Large intestine (tissue), 3 donors: Measurements from ENCODE around the gene GDF11. TPM values are rescaled to one million over a fixed set of nuclear protein-coding genes. Genes with fewer than 3 reads are reported as not detected.
A peak's percentile ranks its signal among the peaks of the same experiment; 100 is the strongest.

ENCODE experiments used
- DNase-seq, 2 donors: peaks; one replicate each; pipeline versions ENCODE4 v3.0.0 to v3.0.0-alpha.2; 2013
- H3K27ac ChIP-seq: one replicate; pipeline ENCODE4 v1.5.1; 2013; ENCODE audit warnings: low read length
- H3K27me3 ChIP-seq: 2 replicates; pipeline ENCODE4 v1.6.1; 2013; ENCODE audit warnings: low read length; ENCODE audit not compliant: control insufficient read depth, insufficient read depth
- H3K36me3 ChIP-seq: 2 replicates; pipeline ENCODE4 v1.6.1; 2013; ENCODE audit warnings: low read length; ENCODE audit not compliant: control insufficient read depth, insufficient read depth
- H3K4me1 ChIP-seq: one replicate; pipeline ENCODE4 v1.6.1; 2013; ENCODE audit warnings: low read length; ENCODE audit not compliant: control insufficient read depth, insufficient read depth
- H3K4me3 ChIP-seq: one replicate; pipeline ENCODE4 v1.5.1; 2013; ENCODE audit warnings: low read length
- H3K9me3 ChIP-seq: one replicate; pipeline ENCODE4 v1.6.1; 2013; ENCODE audit warnings: mild to moderate bottlenecking, low read depth, low read length, moderate library complexity; ENCODE audit not compliant: control insufficient read depth
- WGBS: methylation state at CpG from one replicate; pipeline ENCODE4 v1.1.5; 2013; ENCODE audit warnings: low lambda C conversion rate; ENCODE audit not compliant: insufficient coverage; 5-methylcytosine and 5-hydroxymethylcytosine counted together
- polyA plus RNA-seq: library from polyadenylated mRNA; unstranded; fragments of 120-200 nt; gene quantifications from one replicate; pipeline ENCODE4 v1.2.1, GENCODE V29; 2013

The GDF11 gene
- polyA plus RNA-seq, 1 donor = 4.2 TPM

- Histone ChIP-seq H3K4me3 (no peak overlapping the region), H3K9me3 (no peaks in the 10 kb centered on the region), H3K27me3 (no peaks in the 10 kb centered on the region), H3K4me1 (no peaks in the 10 kb centered on the region), H3K36me3 (peaks cover 69% of the 10 kb centered on the region), H3K27ac (no peak overlapping the region)
- 71% methylated on average over 1 of the region's 5 CpGs for WGBS
- DNase-seq = peak in 1 of 2 donors; percentile 34
These were observed 54.1 kb downstream of the GDF11 start for GRCh38 chr12:55797068-55797467.

GRCh38 chr12:55797550-55797949 lies 54.6 kb downstream of the GDF11 start:
- Histone ChIP-seq H3K36me3 (peaks cover 66% of the 10 kb centered on the region), H3K9me3 (no peaks in the 10 kb centered on the region), H3K4me1 (no peaks in the 10 kb centered on the region), H3K27ac (no peak overlapping the region), H3K4me3 (no peak overlapping the region), H3K27me3 (no peaks in the 10 kb centered on the region)
- WGBS = 83% methylated on average over 1 of the region's 4 CpGs
- no peak for DNase-seq

Other genes with a start within 250 kb of the GDF11 start
- not detected for gene OR6C4, start 193.5 kb upstream of the GDF11 start, polyA plus RNA-seq
- not detected for gene OR2AP1, start 170.7 kb upstream of the GDF11 start, polyA plus RNA-seq
- not detected for gene OR10P1, start 106.2 kb upstream of the GDF11 start, polyA plus RNA-seq
- 29.6 TPM for gene ITGA7, start 35.2 kb upstream of the GDF11 start, polyA plus RNA-seq
- gene BLOC1S1, start 27.1 kb upstream of the GDF11 start, polyA plus RNA-seq = 144 TPM
- 56.7 TPM for gene RDH5, start 22.7 kb upstream of the GDF11 start, polyA plus RNA-seq
- gene CD63, start 14.1 kb upstream of the GDF11 start, polyA plus RNA-seq = 955 TPM
- gene SARNP, start 74.6 kb downstream of the GDF11 start, polyA plus RNA-seq = 71.4 TPM
- 31.4 TPM for gene ORMDL2, start 74.9 kb downstream of the GDF11 start, polyA plus RNA-seq
- gene DNAJC14, start 86.5 kb downstream of the GDF11 start, polyA plus RNA-seq = 28.9 TPM
- gene MMP19, start 99.8 kb downstream of the GDF11 start, polyA plus RNA-seq = 2.5 TPM
- gene PYM1, start 184.8 kb downstream of the GDF11 start, polyA plus RNA-seq = 30.6 TPM
- gene DGKA, start 188.0 kb downstream of the GDF11 start, polyA plus RNA-seq = 17.4 TPM
- 5.7 TPM for gene PMEL, start 222.9 kb downstream of the GDF11 start, polyA plus RNA-seq
- 55.5 TPM for gene CDK2, start 223.7 kb downstream of the GDF11 start, polyA plus RNA-seq
- 112 TPM for gene RAB5B, start 231.0 kb downstream of the GDF11 start, polyA plus RNA-seq